Astrocyte of the cerebellum (primary cell): Measurements from ENCODE around the gene MCM3AP.

Experiments used
- DNase-seq: peaks from one replicate; pipeline ENCODE4 v3.0.0-alpha.2; 2011; ENCODE audit warnings: low read depth
- H3K4me3 ChIP-seq: 2 replicates; pipeline ENCODE4 v1.5.1; 2011; ENCODE audit warnings: mild to moderate bottlenecking, low read depth, low read length, moderate library complexity
- in situ Hi-C: cut with HindIII; loops from 2 replicates; pipeline ENCODE4 v1.10.0; 2017; ENCODE audit warnings: low sequenced_read_pairs
- TF ChIP-seq, protein P1 (sequence below): IDR thresholded peaks from 2 replicates; pipeline ENCODE4 v1.5.1; 2012; ENCODE audit warnings: low read length, low read depth, moderate library complexity, mild to moderate bottlenecking; ENCODE audit errors: missing control alignments

The MCM3AP gene

DNA sequence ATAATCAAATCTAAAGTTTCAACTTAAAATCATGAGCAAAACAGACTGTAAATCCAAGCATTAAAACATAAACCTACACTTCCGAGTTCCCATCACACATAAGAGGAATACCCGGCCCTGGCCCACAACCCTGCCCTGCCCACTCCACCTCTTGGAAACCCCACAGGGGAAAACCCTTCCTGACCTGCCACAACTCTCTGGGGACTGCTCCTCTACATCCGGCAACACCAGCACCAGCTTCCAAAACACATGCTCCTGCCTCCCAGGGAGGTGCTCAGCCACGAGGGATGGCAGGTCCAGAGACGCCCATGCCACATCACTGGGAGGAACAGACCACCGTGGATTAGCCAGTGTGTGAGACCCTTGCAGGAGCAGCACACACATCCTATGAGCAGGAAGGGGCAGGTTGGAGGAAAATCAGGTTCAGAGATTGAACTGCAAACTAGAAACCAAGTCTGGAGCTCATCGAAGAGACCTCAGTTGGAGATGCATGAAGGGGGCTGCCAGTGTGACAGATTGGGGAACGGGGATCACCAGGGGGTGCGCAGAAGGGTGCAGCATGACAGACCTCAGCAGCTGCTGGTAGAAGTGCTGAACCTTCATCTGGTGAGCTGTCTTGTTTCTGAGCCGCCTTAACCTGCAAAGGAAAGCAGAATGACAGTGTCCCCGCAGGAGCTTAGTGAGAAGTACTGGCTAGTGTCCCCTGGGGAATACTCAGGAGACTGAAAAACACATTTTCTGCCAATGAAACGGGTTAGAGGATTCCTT is 31.0 kb downstream of the MCM3AP start:
- no peak overlapping the region for H3K4me3 ChIP-seq
- in situ Hi-C loops, result no loop called here
- TF ChIP-seq, protein P1, sequence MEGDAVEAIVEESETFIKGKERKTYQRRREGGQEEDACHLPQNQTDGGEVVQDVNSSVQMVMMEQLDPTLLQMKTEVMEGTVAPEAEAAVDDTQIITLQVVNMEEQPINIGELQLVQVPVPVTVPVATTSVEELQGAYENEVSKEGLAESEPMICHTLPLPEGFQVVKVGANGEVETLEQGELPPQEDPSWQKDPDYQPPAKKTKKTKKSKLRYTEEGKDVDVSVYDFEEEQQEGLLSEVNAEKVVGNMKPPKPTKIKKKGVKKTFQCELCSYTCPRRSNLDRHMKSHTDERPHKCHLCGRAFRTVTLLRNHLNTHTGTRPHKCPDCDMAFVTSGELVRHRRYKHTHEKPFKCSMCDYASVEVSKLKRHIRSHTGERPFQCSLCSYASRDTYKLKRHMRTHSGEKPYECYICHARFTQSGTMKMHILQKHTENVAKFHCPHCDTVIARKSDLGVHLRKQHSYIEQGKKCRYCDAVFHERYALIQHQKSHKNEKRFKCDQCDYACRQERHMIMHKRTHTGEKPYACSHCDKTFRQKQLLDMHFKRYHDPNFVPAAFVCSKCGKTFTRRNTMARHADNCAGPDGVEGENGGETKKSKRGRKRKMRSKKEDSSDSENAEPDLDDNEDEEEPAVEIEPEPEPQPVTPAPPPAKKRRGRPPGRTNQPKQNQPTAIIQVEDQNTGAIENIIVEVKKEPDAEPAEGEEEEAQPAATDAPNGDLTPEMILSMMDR, result no peak
- DNase-seq, result no peak

DNA sequence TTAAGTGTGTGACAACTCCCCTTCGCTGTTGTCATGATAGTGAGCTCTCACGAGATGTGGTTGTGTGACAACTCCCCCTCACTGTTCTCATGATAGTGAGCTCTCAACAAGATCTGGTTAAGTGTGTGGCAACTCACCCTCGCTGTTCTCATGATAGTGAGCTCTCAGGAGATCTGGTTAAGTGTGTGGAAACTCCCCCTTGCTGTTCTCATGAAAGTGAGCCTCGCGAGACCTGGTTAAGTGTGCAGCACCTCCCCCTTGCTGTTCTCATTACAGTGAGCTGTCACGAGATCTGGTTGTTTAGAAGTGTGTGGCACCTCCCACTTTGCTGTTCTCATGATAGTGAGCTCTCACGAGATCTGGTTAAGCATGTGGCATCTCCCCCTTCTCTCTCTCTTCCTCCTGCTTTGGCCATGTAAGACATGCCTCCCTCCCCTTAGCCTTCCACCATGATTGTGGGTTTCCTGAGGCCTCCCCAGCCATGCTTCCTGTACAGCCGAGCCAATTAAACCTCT is 31.7 kb downstream of the MCM3AP start:
- no peak overlapping the region for H3K4me3 ChIP-seq
- TF ChIP-seq, protein P1, result no peak
- in situ Hi-C loops, result no loop called here
- no peak for DNase-seq

DNA sequence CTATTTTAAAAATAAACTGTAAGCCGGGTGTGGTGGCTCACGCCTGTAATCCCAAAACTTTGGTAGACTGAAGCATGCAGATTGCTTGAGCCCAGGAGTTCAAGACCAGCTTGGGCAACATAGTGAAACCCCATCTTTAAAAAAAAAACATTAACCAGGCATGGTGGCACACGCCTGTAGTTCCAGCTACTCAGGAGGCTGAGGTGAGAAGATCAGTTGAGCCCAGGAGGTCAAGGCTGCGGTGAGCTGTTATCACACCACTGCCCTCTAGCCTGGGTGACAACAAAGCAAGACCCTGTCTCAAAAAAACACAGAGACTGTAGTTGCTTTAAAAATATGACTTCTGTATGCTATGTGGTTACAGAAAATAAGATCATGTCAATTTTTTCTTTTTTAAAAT is 32.6 kb downstream of the MCM3AP start:
- TF ChIP-seq, protein P1, result no peak
- no peak for DNase-seq
- in situ Hi-C loops, result no loop called here
- H3K4me3 ChIP-seq, result no peak overlapping the region

DNA sequence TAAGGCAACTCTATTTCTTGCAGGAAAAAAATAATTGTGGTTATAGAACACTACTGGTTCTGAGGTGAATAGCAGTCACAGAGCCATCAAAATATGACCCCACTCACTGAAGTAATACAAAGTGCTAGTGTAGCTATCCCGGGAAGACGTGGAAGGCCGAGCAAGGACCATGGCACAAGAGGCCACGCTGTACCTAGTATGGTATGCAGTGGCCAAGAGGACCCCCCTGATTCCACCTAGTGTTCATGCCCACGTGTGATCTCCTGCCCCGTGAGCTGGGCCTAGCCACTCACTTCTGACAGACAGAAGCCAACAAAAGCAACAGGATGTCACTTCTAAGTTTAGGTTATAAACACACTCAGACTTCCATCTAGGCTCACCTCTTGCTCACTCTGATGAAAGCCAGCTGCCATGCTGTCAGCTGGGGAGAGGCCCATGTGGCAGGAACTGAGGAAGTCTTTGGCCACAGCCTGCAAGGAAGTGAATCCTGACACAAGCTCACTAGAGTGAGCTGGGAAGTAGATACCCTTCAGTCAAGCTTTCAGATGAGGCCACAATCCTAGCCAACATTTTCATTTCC is 35.2 kb downstream of the MCM3AP start:
- TF ChIP-seq, protein P1, result no peak
- no peak for DNase-seq

DNA sequence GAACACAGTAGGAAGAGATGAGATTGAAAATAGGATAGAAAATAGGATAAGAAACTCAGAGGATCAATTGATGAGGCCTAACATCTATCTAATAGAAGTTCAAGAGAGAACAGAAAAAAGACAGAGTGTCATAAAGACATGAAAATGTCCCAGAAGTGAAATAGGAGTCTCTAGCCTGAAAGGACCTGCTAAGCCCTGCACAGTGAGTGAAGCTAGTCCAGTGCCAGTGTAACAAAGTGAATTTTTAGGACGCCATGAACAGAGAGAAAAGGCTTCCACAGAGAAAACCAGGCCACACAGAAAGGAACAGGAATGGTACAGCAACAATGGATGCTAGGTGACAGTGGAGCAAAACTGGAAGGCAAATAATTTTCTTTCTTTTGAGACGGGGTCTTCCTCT is 36.6 kb downstream of the MCM3AP start:
- no peak overlapping the region for H3K4me3 ChIP-seq
- DNase-seq, result no peak
- in situ Hi-C loops, result no loop called here
- TF ChIP-seq, protein P1, result no peak

More for the DNA sequence above, 35.2 kb downstream of the MCM3AP start:
- in situ Hi-C loops, result no loop called here
- H3K4me3 ChIP-seq, result no peak overlapping the region

DNA sequence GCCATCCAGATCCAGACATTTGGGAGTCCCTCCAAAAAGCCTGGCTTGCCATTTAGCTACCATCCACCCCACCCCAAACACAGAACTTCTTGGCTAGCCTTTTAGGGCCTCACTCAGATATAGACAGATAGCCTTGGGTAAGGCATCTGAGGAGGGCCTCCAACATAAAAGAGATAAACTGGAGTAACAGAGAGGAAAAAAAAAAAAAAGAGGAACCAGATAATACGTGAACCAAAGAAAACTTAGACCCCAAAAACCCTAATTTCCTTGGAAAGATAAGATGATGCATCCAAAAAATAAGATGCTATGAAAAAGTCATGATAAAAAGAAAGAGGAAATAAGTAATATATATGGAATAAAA is 37.0 kb downstream of the MCM3AP start:
- no peak for DNase-seq
- TF ChIP-seq, protein P1, result no peak
- H3K4me3 ChIP-seq, result no peak overlapping the region
- in situ Hi-C loops, result no loop called here
